ENCODE results near the gene FHDC1. TPM values are rescaled to one million over a fixed set of nuclear protein-coding genes. Genes with fewer than 3 reads are reported as not detected.

FHDC1 gene
- total and polyA plus RNA-seq, 10 donors = 0.82 to 14.3 (median 7.5) TPM

DNA sequence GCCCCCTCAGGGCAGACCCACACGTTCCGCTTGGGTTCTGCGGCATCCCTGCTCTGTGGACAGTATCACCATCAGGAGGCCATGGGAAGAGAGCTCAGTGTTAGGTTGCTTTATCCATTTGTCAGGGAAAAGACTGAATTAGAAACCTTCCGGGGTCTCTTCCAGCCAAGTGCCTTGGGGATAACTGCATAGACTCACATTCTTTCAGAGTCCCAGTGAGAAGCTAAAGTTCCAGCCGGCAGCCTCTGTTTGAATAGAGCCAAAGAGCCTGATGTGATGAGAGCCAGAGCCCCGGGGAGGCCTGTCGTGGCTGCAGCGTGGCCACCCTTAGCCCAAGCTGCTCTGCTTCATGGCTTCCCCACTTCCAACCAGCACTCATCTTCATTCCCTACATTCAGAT is 85.2 kb downstream of the FHDC1 start:
- H3K27ac ChIP-seq = no peak overlapping the region
- intact Hi-C loops (cut with DNase I; ENCODE audit: low total_unique reads) = no loop called here
- no peak for DNase-seq

DNA sequence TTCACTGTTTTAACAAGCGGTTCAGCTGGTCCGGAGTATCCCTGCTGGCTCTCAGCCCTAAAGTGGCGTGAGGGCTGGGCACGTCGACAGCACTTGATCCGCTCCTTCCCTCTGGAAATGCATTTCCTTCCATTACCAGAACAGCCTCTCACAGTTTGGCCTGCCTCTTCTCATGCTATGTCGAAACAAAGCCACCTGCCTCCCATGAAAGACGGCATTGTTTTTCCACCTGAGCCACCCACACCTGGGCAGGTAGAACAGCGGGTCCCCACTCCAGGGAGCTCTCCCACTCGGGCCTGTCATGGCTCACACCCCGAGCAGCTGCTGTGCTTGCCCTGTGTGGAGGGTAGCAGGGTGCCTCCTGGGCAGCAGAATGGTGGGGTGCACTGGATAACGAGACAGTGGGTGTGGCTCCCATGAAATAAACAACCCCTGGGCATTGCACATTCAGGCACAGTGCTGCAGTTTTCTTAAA is 86.2 kb downstream of the FHDC1 start:
- Histone ChIP-seq H3K27ac (no peak overlapping the region), H3K9me3 (peaks cover 0 to under 1% (median 0%) of the 10 kb centered on the region in 8 donors), H3K4me3 (no peak overlapping the region), H3K36me3 (no peaks in the 10 kb centered on the region), H3K27me3 (replicated peaks in 1 of 7) (peaks cover 0 to 3% (median 0%) of the 10 kb centered on the region in 7 donors), H3K4me1 (no peaks in the 10 kb centered on the region)
- TF ChIP-seq, protein P1, sequence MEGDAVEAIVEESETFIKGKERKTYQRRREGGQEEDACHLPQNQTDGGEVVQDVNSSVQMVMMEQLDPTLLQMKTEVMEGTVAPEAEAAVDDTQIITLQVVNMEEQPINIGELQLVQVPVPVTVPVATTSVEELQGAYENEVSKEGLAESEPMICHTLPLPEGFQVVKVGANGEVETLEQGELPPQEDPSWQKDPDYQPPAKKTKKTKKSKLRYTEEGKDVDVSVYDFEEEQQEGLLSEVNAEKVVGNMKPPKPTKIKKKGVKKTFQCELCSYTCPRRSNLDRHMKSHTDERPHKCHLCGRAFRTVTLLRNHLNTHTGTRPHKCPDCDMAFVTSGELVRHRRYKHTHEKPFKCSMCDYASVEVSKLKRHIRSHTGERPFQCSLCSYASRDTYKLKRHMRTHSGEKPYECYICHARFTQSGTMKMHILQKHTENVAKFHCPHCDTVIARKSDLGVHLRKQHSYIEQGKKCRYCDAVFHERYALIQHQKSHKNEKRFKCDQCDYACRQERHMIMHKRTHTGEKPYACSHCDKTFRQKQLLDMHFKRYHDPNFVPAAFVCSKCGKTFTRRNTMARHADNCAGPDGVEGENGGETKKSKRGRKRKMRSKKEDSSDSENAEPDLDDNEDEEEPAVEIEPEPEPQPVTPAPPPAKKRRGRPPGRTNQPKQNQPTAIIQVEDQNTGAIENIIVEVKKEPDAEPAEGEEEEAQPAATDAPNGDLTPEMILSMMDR (IDR thresholded peaks at IDR 0.05 in 8 of 11, conservative IDR thresholded peaks at IDR 0.05 in 3 of 11) = no peak
- TF ChIP-seq POLR2A (IDR thresholded peaks at IDR 0.05) = no peak
- TF ChIP-seq POLR2AphosphoS5 (IDR thresholded peaks at IDR 0.05) = no peak
- intact Hi-C loops (cut with DNase I; ENCODE audit: low total_unique reads) = no loop called here
- 78 to 91% (median 81%) methylated on average over 12 of the region's 12 CpGs for WGBS, 5 donors
- DNase-seq = no peak

More for the DNA sequence above, 85.2 kb downstream of the FHDC1 start:
- Histone ChIP-seq H3K4me3 (no peak overlapping the region), H3K4me1 (no peaks in the 10 kb centered on the region), H3K9me3 (no peaks in the 10 kb centered on the region), H3K36me3 (no peaks in the 10 kb centered on the region), H3K27me3 (replicated peaks in 1 of 7) (peaks cover 0 to 3% (median 0%) of the 10 kb centered on the region in 7 donors)
- WGBS, 5 donors = 87 to 97% (median 93%) methylated on average over 8 of the region's 8 CpGs
- no peak for TF ChIP-seq POLR2A (IDR thresholded peaks at IDR 0.05)
- no peak for TF ChIP-seq POLR2AphosphoS5 (IDR thresholded peaks at IDR 0.05)
- TF ChIP-seq, protein P1 (IDR thresholded peaks at IDR 0.05 in 8 of 11, conservative IDR thresholded peaks at IDR 0.05 in 3 of 11) = no peak

DNA sequence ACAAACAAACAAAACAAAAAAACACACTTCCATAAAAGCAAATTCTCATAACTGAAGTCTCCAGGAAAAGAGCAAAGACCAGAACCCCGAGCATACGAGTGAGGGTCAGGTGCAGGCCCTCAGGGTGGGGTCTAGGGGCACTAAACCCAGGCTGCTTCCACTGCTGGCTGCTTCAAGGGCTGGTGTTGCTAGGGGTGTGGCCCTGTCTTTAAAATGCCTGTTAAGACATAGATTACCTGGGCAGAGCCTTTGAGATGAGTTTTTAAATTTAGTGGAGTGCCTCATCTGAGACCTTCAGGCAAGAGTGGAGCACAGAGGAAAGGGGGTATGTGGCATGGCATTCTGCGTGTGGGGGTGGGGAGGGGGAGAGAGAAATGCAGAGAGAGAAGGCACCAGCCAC is 87.0 kb downstream of the FHDC1 start:
- Histone ChIP-seq H3K4me1 (no peaks in the 10 kb centered on the region), H3K9me3 (peaks cover 0 to 9% (median 3%) of the 10 kb centered on the region in 8 donors), H3K36me3 (no peaks in the 10 kb centered on the region), H3K27me3 (replicated peaks in 1 of 7) (peaks cover 0 to 3% (median 0%) of the 10 kb centered on the region in 7 donors), H3K4me3 (no peak overlapping the region), H3K27ac (no peak overlapping the region)
- 53 to 67% (median 58%) methylated on average over 3 of the region's 3 CpGs for WGBS, 5 donors
- TF ChIP-seq POLR2AphosphoS5 (IDR thresholded peaks at IDR 0.05) = no peak
- no peak for TF ChIP-seq POLR2A (IDR thresholded peaks at IDR 0.05)
- TF ChIP-seq, protein P1 (IDR thresholded peaks at IDR 0.05 in 8 of 11, conservative IDR thresholded peaks at IDR 0.05 in 3 of 11) = no peak
- intact Hi-C loops (cut with DNase I; ENCODE audit: low total_unique reads) = no loop called here
- no peak for DNase-seq

DNA sequence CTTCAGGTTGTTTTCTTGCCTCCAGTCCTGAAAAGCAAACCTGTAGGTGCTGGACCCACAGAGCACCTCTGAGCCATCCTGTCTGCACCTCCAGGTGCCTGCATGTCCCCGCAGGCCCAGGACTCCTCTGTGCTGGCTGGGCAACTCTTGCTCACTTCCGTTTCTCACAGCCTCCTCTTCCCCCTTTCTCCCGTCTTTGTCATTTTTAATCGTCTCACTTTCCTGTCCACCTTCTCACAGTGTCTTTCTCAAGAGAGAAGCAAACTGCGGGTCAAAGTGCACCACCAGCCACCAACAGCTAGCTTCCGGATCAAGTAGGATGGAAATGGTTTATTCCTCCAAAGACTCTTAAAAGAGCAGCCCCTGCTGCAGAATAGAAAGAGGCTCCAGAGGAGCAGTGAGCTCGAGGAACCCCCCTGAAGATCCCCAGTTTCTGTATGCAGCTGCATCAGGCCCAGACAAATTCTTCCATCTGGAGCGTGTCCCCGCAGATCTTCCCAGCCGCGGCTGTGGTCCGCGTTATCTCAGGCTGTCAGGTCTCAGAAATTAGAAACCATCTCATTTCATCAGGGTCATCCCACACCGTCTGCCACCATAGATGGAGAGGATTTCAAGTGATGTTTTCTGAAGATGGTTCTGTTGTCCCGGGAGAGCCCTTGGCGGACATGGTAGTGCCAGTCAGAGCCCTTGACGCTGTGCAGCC is 87.7 kb downstream of the FHDC1 start:
- Histone ChIP-seq H3K36me3 (no peaks in the 10 kb centered on the region), H3K4me3 (no peak overlapping the region), H3K27ac (no peak overlapping the region), H3K4me1 (no peaks in the 10 kb centered on the region), H3K27me3 (replicated peaks in 1 of 7) (peaks cover 0 to 3% (median 0%) of the 10 kb centered on the region in 7 donors), H3K9me3 (peaks cover 0 to 16% (median 10%) of the 10 kb centered on the region in 8 donors)
- TF ChIP-seq POLR2A (IDR thresholded peaks at IDR 0.05) (no peak), POLR2AphosphoS5 (IDR thresholded peaks at IDR 0.05) (no peak)
- TF ChIP-seq, protein P1 (IDR thresholded peaks at IDR 0.05 in 8 of 11, conservative IDR thresholded peaks at IDR 0.05 in 3 of 11) = no peak
- DNase-seq = no peak
- WGBS, 5 donors = 75 to 88% (median 83%) methylated on average over 17 of the region's 17 CpGs
- intact Hi-C loops (cut with DNase I; ENCODE audit: low total_unique reads) = no loop called here
